CD1c-positive myeloid dendritic cell (primary cell): ENCODE results near the gene ESRRA.
A peak's percentile ranks its signal among the peaks of the same experiment; 100 is the strongest.

Experiments used
- DNase-seq: peaks from one replicate; pipeline ENCODE4 v3.0.0-alpha.2; 2016; ENCODE audit errors: extremely low spot score

Gene ESRRA

GRCh38 chr11:64275031-64275800 is 30.1 kb upstream of the ESRRA start:
- DNase-seq, result no peak

- no peak for DNase-seq
Observed at GRCh38 chr11:64275841-64276240, 29.5 kb upstream of the ESRRA start.

GRCh38 chr11:64276653-64277431 is 28.5 kb upstream of the ESRRA start:
- DNase-seq, result peak; percentile 29

GRCh38 chr11:64278576-64279190 is 26.6 kb upstream of the ESRRA start:
- no peak for DNase-seq

GRCh38 chr11:64281957-64282770 is 23.2 kb upstream of the ESRRA start:
- no peak for DNase-seq

GRCh38 chr11:64283092-64283491 is 22.2 kb upstream of the ESRRA start:
- DNase-seq, result no peak

GRCh38 chr11:64284048-64284961 is 21.0 kb upstream of the ESRRA start, which contains the start of gene BAD:
Gene BAD, minus strand, starts transcription at chr11:64284665. Its CDS starts 297 bp downstream, at chr11:64284368.
- peak; percentile 97 for DNase-seq

- DNase-seq, result peak; percentile 92
Observed at GRCh38 chr11:64284962-64285884, 20.1 kb upstream of the ESRRA start, which contains the start of gene GPR137. Gene GPR137, plus strand, starts transcription at chr11:64285848. Its CDS starts 677 bp downstream, at chr11:64286525.

- no peak for DNase-seq
Observed at GRCh38 chr11:64285885-64286800, 19.2 kb upstream of the ESRRA start.

GRCh38 chr11:64286801-64287159 is 18.5 kb upstream of the ESRRA start:
- no peak for DNase-seq

GRCh38 chr11:64287676-64288352 is 17.5 kb upstream of the ESRRA start:
- no peak for DNase-seq

GRCh38 chr11:64288353-64288750 is 17.0 kb upstream of the ESRRA start:
- no peak for DNase-seq

- no peak for DNase-seq
Observed at GRCh38 chr11:64289002-64289564, 16.2 kb upstream of the ESRRA start.

- DNase-seq, result no peak
Observed at GRCh38 chr11:64290352-64291261, 14.7 kb upstream of the ESRRA start.

GRCh38 chr11:64291262-64291751 is 14.0 kb upstream of the ESRRA start, which contains the start of gene KCNK4:
Gene KCNK4, plus strand, starts transcription at chr11:64291302. Its CDS starts 1,717 bp downstream, at chr11:64293019.
- no peak for DNase-seq
